LNCaP clone FGC (cell line): Measurements from ENCODE around the gene SND1.

Experiments used
- DNase-seq: peaks from one replicate; pipeline ENCODE4 v3.0.0-alpha.2; 2011; ENCODE audit warnings: low read depth
- H3K4me3 ChIP-seq: 2 replicates; pipeline ENCODE4 v1.5.1; 2011; ENCODE audit warnings: mild to moderate bottlenecking, low read depth, low read length, control low read depth
- TF ChIP-seq, protein P1 (sequence below): IDR thresholded peaks from 2 replicates; pipeline ENCODE4 v1.5.1; 2012; ENCODE audit warnings: mild to moderate bottlenecking; ENCODE audit not compliant: control insufficient read depth, insufficient read depth; ENCODE audit errors: extremely low read depth

The SND1 gene

GRCh38 chr7:127810696-127811660, 159.0 kb downstream of the SND1 start:
- TF ChIP-seq, protein P1, sequence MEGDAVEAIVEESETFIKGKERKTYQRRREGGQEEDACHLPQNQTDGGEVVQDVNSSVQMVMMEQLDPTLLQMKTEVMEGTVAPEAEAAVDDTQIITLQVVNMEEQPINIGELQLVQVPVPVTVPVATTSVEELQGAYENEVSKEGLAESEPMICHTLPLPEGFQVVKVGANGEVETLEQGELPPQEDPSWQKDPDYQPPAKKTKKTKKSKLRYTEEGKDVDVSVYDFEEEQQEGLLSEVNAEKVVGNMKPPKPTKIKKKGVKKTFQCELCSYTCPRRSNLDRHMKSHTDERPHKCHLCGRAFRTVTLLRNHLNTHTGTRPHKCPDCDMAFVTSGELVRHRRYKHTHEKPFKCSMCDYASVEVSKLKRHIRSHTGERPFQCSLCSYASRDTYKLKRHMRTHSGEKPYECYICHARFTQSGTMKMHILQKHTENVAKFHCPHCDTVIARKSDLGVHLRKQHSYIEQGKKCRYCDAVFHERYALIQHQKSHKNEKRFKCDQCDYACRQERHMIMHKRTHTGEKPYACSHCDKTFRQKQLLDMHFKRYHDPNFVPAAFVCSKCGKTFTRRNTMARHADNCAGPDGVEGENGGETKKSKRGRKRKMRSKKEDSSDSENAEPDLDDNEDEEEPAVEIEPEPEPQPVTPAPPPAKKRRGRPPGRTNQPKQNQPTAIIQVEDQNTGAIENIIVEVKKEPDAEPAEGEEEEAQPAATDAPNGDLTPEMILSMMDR: no peak
- no peak for DNase-seq
- H3K4me3 ChIP-seq: no peak overlapping the region

- no peak for DNase-seq
- H3K4me3 ChIP-seq: no peak overlapping the region
- TF ChIP-seq, protein P1: no peak
Measured at GRCh38 chr7:127812540-127812939, 160.5 kb downstream of the SND1 start.

GRCh38 chr7:127813991-127814541, 162.1 kb downstream of the SND1 start:
- no peak overlapping the region for H3K4me3 ChIP-seq
- DNase-seq: no peak
- TF ChIP-seq, protein P1: no peak

DNA sequence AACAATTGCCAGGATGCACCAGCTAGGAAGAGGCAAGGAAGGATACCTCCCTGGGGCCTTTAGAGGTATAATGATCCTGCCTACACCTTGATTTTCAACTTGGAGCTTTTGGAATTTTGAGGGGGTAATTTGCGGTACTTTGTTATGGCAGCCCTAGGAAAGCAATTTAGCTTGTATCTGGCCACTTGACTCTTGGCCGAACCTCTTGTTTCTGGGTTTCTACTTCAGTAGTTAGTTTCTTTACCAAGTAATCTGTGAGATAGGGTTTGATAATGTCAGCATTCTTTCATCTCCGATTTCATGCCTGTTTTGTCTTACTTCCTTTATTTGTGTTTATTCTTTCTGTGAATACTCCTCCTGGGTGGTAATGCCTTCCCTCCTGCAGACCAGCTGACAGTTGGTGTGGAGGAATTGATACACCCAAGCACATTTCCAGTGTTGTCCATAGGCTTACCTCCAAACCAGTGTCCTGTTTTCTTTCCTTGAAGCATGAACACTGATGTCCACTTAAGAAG, 163.7 kb downstream of the SND1 start:
- no peak for DNase-seq
- no peak overlapping the region for H3K4me3 ChIP-seq
- TF ChIP-seq, protein P1: no peak

GRCh38 chr7:127816354-127817190, 164.6 kb downstream of the SND1 start:
- no peak overlapping the region for H3K4me3 ChIP-seq
- DNase-seq: no peak
- TF ChIP-seq, protein P1: no peak

GRCh38 chr7:127817466-127817865, 165.5 kb downstream of the SND1 start:
- TF ChIP-seq, protein P1: no peak
- no peak overlapping the region for H3K4me3 ChIP-seq
- no peak for DNase-seq
